Measurements from ENCODE around the gene STARD13.

DNA sequence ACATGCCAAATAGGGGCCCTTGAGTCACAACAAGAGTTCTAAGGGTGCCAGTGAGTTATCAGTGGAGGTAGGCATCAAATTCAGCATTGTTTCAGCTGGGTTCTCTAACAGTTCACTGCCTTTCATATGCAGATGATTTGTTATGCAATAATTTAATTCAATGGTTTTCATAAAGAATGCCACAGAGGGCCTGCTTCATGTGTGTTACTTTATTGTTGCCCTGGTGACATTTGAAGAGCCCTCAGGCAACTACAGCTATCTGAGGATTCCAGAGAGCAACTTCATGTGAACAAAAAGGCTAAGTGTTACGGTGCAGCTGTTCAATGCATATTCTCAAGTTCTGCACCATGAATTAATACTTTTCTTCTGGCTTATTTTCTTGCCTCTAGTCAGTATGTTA lies 43.1 kb upstream of the STARD13 start:
- no peak for TF ChIP-seq CREB1 (IDR thresholded peaks at IDR 0.05; ENCODE audit: low read depth)
- no peak for TF ChIP-seq TAF1 (IDR thresholded peaks at IDR 0.05; ENCODE audit: low read depth)
- TF ChIP-seq REST (IDR thresholded peaks at IDR 0.05; ENCODE audit: low read depth) = no peak
- no peak for TF ChIP-seq NFIC (IDR thresholded peaks at IDR 0.05)
- TF ChIP-seq YY1 (IDR thresholded peaks at IDR 0.05; ENCODE audit: low read depth) = no peak
- TF ChIP-seq MAX (IDR thresholded peaks at IDR 0.05) = no peak
- TF ChIP-seq EP300 (IDR thresholded peaks at IDR 0.05; ENCODE audit: borderline replicate concordance) = no peak
- no peak for TF ChIP-seq USF1 (IDR thresholded peaks at IDR 0.05)
- no peak for TF ChIP-seq EGR1 (IDR thresholded peaks at IDR 0.05)
- no peak for TF ChIP-seq TEAD4 (IDR thresholded peaks at IDR 0.05)
- TF ChIP-seq RAD21 (IDR thresholded peaks at IDR 0.05; ENCODE audit: low read depth) = no peak
- no peak for TF ChIP-seq FOXM1 (IDR thresholded peaks at IDR 0.05; ENCODE audit: borderline replicate concordance, low read depth)
- no peak for TF ChIP-seq TCF12 (IDR thresholded peaks at IDR 0.05; ENCODE audit: low read depth)
- no peak for TF ChIP-seq ZBTB7A (IDR thresholded peaks at IDR 0.05; ENCODE audit: low read depth)

Data from Ishikawa (cell line).